KOPT-K1 (cell line): ENCODE results near the gene TLE7.

Source experiments
- H3K27ac ChIP-seq: fragments of 200-600 bp; sonication (generic); 2 replicates; pipeline ENCODE4 v1.5.1; 2016; ENCODE audit warnings: antibody characterized with exemption, mild to moderate bottlenecking, low read depth, low read length; ENCODE audit not compliant: poor library complexity, severe bottlenecking
- H3K36me3 ChIP-seq: fragments of 200-600 bp; sonication (generic); 2 replicates; pipeline ENCODE4 v1.5.1; 2017; ENCODE audit warnings: antibody characterized with exemption, mild to moderate bottlenecking, low read length, moderate library complexity; ENCODE audit not compliant: insufficient read depth
- H3K9me3 ChIP-seq: fragments of 200-600 bp; sonication (generic); 2 replicates; pipeline ENCODE4 v1.5.1; 2017; ENCODE audit warnings: antibody characterized with exemption, low read length, mild to moderate bottlenecking; ENCODE audit not compliant: insufficient read depth, poor library complexity, severe bottlenecking

The TLE7 gene

GRCh38 chr16:71384073-71384724, 57.7 kb downstream of the TLE7 start:
- H3K36me3 ChIP-seq, result no peaks in the 10 kb centered on the region
- no peak overlapping the region for H3K27ac ChIP-seq
- H3K9me3 ChIP-seq, result no peaks in the 10 kb centered on the region

GRCh38 chr16:71383054-71383773, 58.6 kb downstream of the TLE7 start:
- no peak overlapping the region for H3K27ac ChIP-seq
- H3K9me3 ChIP-seq, result no peaks in the 10 kb centered on the region
- no peaks in the 10 kb centered on the region for H3K36me3 ChIP-seq

GRCh38 chr16:71380831-71381230, 61.0 kb downstream of the TLE7 start:
- no peaks in the 10 kb centered on the region for H3K36me3 ChIP-seq
- no peak overlapping the region for H3K27ac ChIP-seq
- no peaks in the 10 kb centered on the region for H3K9me3 ChIP-seq
